AG04449 (cell line): Measurements from ENCODE around the gene PGA4.

Experiments used
- CTCF ChIA-PET: fragments of 350-600 bp; formaldehyde crosslinking; extraction: SDS; loops from one replicate; lab custom pipeline; 2021; ENCODE audit warnings: antibody characterized with exemption; lab: Yijun Ruan, JAX
- POLR2A ChIA-PET: fragments of 400-600, 350-600 bp; formaldehyde crosslinking; extraction: SDS; loops from one replicate; lab custom pipeline; 2020; ENCODE audit warnings: antibody characterized with exemption, inconsistent platforms; lab: Yijun Ruan, JAX
- DNase-seq: peaks from one replicate; pipeline ENCODE4 v3.0.0-alpha.2; 2010; ENCODE audit warnings: low read depth, low spot score
- H3K4me3 ChIP-seq: 2 replicates; pipeline ENCODE4 v1.5.1; 2011; ENCODE audit warnings: low read depth, mild to moderate bottlenecking, control low read depth, low read length
- CTCF ChIP-seq: IDR thresholded peaks from one replicate; pipeline ENCODE4 v1.5.1; 2011; ENCODE audit warnings: mild to moderate bottlenecking, moderate library complexity, low read length, control low read depth, inconsistent platforms; ENCODE audit not compliant: insufficient read depth; ENCODE audit errors: missing control alignments

PGA4 gene

GRCh38 chr11:61272731-61273130 lies 50.6 kb downstream of the PGA4 start:
- H3K4me3 ChIP-seq: no peak overlapping the region
- TF ChIP-seq CTCF: no peak
- ChIA-PET POLR2A (no interaction called here), CTCF (no interaction called here)
- DNase-seq: no peak

GRCh38 chr11:61273178-61274078 lies 51.3 kb downstream of the PGA4 start:
- POLR2A ChIA-PET: interaction anchor here (0.7 kb wide), 1 partner anchor 68 kb away, joined by 3 read pairs; no protein-coding TSS in a partner anchor
- TF ChIP-seq CTCF: no peak
- no peak for DNase-seq
- CTCF ChIA-PET: no interaction called here
- no peak overlapping the region for H3K4me3 ChIP-seq

- DNase-seq: no peak
- no peak for TF ChIP-seq CTCF
- H3K4me3 ChIP-seq: no peak overlapping the region
- POLR2A ChIA-PET: interaction anchor here (0.7 kb wide), 1 partner anchor 68 kb away, joined by 3 read pairs; no protein-coding TSS in a partner anchor
- CTCF ChIA-PET: no interaction called here
Measured at GRCh38 chr11:61274084-61274483, 51.9 kb downstream of the PGA4 start.

- no peak for TF ChIP-seq CTCF
- no peak for DNase-seq
- ChIA-PET CTCF (interaction anchor here (1.3 to 1.4 kb wide), 2 partner anchors 17 to 20 kb away, joined by 3 to 6 read pairs; no protein-coding TSS in a partner anchor), POLR2A (no interaction called here)
- no peak overlapping the region for H3K4me3 ChIP-seq
Measured at GRCh38 chr11:61275191-61275590, 53.0 kb downstream of the PGA4 start.

GRCh38 chr11:61277186-61278000 lies 55.2 kb downstream of the PGA4 start:
- no peak overlapping the region for H3K4me3 ChIP-seq
- DNase-seq: no peak
- ChIA-PET POLR2A (no interaction called here), CTCF (interaction anchor here (1.0 to 2.9 kb wide), 3 partner anchors 16 to 109 kb away, joined by 3 to 12 read pairs (median 6); no protein-coding TSS in a partner anchor)
- no peak for TF ChIP-seq CTCF

GRCh38 chr11:61278001-61278470 lies 55.9 kb downstream of the PGA4 start:
- no peak for DNase-seq
- POLR2A ChIA-PET: no interaction called here
- TF ChIP-seq CTCF: no peak
- no peak overlapping the region for H3K4me3 ChIP-seq
- CTCF ChIA-PET: interaction anchor here (1.0 to 2.9 kb wide), 3 partner anchors 16 to 108 kb away, joined by 3 to 12 read pairs (median 6); no protein-coding TSS in a partner anchor
